HEK293 (cell line): ENCODE data around the gene IKZF4.

ENCODE experiments used
- CTCF ChIA-PET: fragments of 350-600 bp; formaldehyde crosslinking; extraction: SDS; loops from one replicate; lab custom pipeline; 2021; ENCODE audit warnings: antibody characterized with exemption; lab: Yijun Ruan, JAX
- POLR2A ChIA-PET: fragments of 300-600 bp; formaldehyde crosslinking; extraction: SDS; loops from one replicate; lab custom pipeline; 2020; ENCODE audit warnings: antibody characterized with exemption, inconsistent platforms; lab: Yijun Ruan, JAX
- H3K27ac ChIP-seq: fragments of 200-500 bp; sonication (Bioruptor generic); 2 replicates; pipeline ENCODE4 v1.5.1; 2014; ENCODE audit warnings: low read depth, low read length, control low read depth, inconsistent platforms; ENCODE audit errors: extremely low read depth
- H3K36me3 ChIP-seq, 2 experiments: fragments of 200-500 bp in 1 of 2; sonication (Bioruptor generic) in 1 of 2; 1 replicate in 1 of 2; 2 replicates in 1 of 2; pipeline ENCODE4 v1.5.1; 2014 to 2017; ENCODE audit warnings: inconsistent platforms in 2 of 2, low read length in 2 of 2; ENCODE audit not compliant: control insufficient read depth in 2 of 2, insufficient read depth in 1 of 2
- H3K4me1 ChIP-seq: fragments of 200-500 bp; sonication (Bioruptor generic); 2 replicates; pipeline ENCODE4 v1.5.1; 2014; ENCODE audit warnings: mild to moderate bottlenecking, low read length, inconsistent platforms; ENCODE audit not compliant: control insufficient read depth, insufficient read depth
- H3K4me3 ChIP-seq: 2 replicates; pipeline ENCODE4 v1.5.1; 2011; ENCODE audit warnings: low read depth, mild to moderate bottlenecking, control low read depth, low read length, moderate library complexity
- H3K9me3 ChIP-seq: fragments of 200-500 bp; sonication (Bioruptor generic); 2 replicates; pipeline ENCODE4 v1.5.1; 2014; ENCODE audit warnings: low read depth, low read length, inconsistent platforms; ENCODE audit not compliant: control insufficient read depth, insufficient read depth
- BCL11A ChIP-seq: fragments of 450-650 bp; formaldehyde crosslinking; IDR thresholded peaks from 2 replicates; pipeline ENCODE4 v1.5.1; 2016; ENCODE audit warnings: low read depth, missing biosample characterization, missing genetic modification characterization
- CTCF ChIP-seq: fragments of 450-650 bp; formaldehyde crosslinking; IDR thresholded peaks from 2 replicates; pipeline ENCODE4 v1.5.1; 2016; ENCODE audit warnings: missing biosample characterization, missing genetic modification characterization
- SCRT1 ChIP-seq: fragments of 450-650 bp; formaldehyde crosslinking; IDR thresholded peaks from 2 replicates; pipeline ENCODE4 v1.5.1; 2016; ENCODE audit warnings: missing biosample characterization, missing genetic modification characterization, borderline replicate concordance
- YY1 ChIP-seq: fragments of 450-650 bp; formaldehyde crosslinking; IDR thresholded peaks from 2 replicates; pipeline ENCODE4 v1.5.1; 2018; ENCODE audit warnings: missing biosample characterization, missing genetic modification characterization
- ZNF10 ChIP-seq: fragments of 450-650 bp; formaldehyde crosslinking; IDR thresholded peaks from 2 replicates; pipeline ENCODE4 v1.5.1; 2017; ENCODE audit warnings: missing biosample characterization, missing genetic modification characterization
- ZNF157 ChIP-seq: fragments of 450-650 bp; formaldehyde crosslinking; IDR thresholded peaks from 2 replicates; pipeline ENCODE4 v1.5.1; 2016; ENCODE audit warnings: missing biosample characterization, missing genetic modification characterization
- ZNF175 ChIP-seq: fragments of 450-650 bp; formaldehyde crosslinking; IDR thresholded peaks from 2 replicates; pipeline ENCODE4 v1.5.1; 2016; ENCODE audit warnings: missing biosample characterization, missing genetic modification characterization
- ZNF549 ChIP-seq: fragments of 450-650 bp; IDR thresholded peaks from 2 replicates; pipeline ENCODE4 v1.5.1; 2018; ENCODE audit warnings: missing biosample characterization, missing genetic modification characterization, mild to moderate bottlenecking, inconsistent platforms, moderate library complexity
- ZNF596 ChIP-seq: fragments of 450-650 bp; IDR thresholded peaks from 2 replicates; pipeline ENCODE4 v1.5.0; 2018; ENCODE audit warnings: missing biosample characterization, mild to moderate bottlenecking, missing genetic modification characterization, moderate library complexity
- ZNF610 ChIP-seq: fragments of 450-650 bp; formaldehyde crosslinking; IDR thresholded peaks from 2 replicates; pipeline ENCODE4 v1.5.1; 2016; ENCODE audit warnings: missing biosample characterization, missing genetic modification characterization, borderline replicate concordance
- ZNF654 ChIP-seq: fragments of 450-650 bp; formaldehyde crosslinking; IDR thresholded peaks from 2 replicates; pipeline ENCODE4 v1.5.1; 2016; ENCODE audit warnings: low read depth, missing biosample characterization, missing genetic modification characterization
- ZNF664 ChIP-seq: fragments of 450-650 bp; formaldehyde crosslinking; IDR thresholded peaks from 2 replicates; pipeline ENCODE4 v1.5.1; 2016; ENCODE audit warnings: missing biosample characterization, missing genetic modification characterization
- ZNF670 ChIP-seq: fragments of 450-650 bp; formaldehyde crosslinking; IDR thresholded peaks from 2 replicates; pipeline ENCODE4 v1.5.1; 2016; ENCODE audit warnings: missing biosample characterization, missing genetic modification characterization, low read depth
- ZSCAN23 ChIP-seq: fragments of 450-650 bp; formaldehyde crosslinking; IDR thresholded peaks from 2 replicates; pipeline ENCODE4 v1.5.1; 2016; ENCODE audit warnings: missing biosample characterization, missing genetic modification characterization
- TF ChIP-seq, protein P1 (sequence below): fragments of 450-650 bp; formaldehyde crosslinking; conservative IDR thresholded peaks from 2 replicates; pipeline ENCODE4 v1.5.1; 2016; ENCODE audit warnings: low read depth, missing biosample characterization, missing genetic modification characterization
- TF ChIP-seq, protein P2 (sequence below): fragments of 450-650 bp; formaldehyde crosslinking; IDR thresholded peaks from 2 replicates; pipeline ENCODE4 v1.5.1; 2016; ENCODE audit warnings: missing biosample characterization, missing genetic modification characterization, borderline replicate concordance

IKZF4 gene

DNA sequence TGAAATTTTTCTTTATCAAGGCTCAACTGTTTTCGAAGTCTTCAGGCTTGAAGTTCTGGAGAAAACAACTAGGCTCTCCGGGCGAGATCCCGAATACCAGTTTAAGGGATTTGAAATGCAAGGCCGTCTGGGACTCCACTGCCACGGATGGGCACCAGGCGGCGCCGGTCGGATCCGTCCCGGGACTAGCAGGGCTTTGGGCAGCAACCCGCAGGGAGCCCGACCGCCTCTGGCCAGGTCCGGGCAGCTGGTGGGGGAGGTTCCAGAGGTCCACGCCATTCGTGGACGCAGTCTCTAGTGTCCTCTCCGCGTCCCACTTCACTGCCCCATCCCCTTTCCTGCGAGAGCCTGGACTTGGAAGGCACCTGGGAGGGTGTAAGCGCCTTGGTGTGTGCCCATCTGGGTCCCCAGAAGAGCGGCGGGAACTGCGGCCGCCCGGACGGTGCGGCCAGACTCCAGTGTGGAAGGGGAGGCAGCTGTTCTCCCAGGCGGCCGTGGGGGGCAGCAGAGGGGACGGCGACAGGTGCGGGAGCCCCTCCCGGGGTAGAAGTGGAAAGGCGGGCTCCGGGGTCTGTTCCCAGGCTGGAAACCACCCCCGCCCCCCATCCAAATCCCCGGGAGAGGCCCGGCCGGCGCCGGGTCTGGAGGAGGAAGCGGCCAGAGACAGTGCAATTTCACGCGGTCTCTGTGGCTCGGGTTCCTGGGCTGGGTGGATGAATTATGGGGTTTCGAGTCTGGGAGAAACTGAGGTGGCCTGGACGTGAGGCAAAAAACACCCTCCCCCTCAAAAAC lies 58.3 kb downstream of the IKZF4 start (continued):
- no peak for TF ChIP-seq ZNF596
- TF ChIP-seq BCL11A (tag by site-specific recombination): peak; percentile 68; the same call in 1 of the 2 replicates
- no peak for TF ChIP-seq ZNF670 (tag by site-specific recombination)
- peak; percentile 94 for TF ChIP-seq ZNF549
- TF ChIP-seq, protein P1, sequence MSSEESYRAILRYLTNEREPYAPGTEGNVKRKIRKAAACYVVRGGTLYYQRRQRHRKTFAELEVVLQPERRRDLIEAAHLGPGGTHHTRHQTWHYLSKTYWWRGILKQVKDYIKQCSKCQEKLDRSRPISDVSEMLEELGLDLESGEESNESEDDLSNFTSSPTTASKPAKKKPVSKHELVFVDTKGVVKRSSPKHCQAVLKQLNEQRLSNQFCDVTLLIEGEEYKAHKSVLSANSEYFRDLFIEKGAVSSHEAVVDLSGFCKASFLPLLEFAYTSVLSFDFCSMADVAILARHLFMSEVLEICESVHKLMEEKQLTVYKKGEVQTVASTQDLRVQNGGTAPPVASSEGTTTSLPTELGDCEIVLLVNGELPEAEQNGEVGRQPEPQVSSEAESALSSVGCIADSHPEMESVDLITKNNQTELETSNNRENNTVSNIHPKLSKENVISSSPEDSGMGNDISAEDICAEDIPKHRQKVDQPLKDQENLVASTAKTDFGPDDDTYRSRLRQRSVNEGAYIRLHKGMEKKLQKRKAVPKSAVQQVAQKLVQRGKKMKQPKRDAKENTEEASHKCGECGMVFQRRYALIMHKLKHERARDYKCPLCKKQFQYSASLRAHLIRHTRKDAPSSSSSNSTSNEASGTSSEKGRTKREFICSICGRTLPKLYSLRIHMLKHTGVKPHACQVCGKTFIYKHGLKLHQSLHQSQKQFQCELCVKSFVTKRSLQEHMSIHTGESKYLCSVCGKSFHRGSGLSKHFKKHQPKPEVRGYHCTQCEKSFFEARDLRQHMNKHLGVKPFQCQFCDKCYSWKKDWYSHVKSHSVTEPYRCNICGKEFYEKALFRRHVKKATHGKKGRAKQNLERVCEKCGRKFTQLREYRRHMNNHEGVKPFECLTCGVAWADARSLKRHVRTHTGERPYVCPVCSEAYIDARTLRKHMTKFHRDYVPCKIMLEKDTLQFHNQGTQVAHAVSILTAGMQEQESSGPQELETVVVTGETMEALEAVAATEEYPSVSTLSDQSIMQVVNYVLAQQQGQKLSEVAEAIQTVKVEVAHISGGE: peak; percentile 83
- TF ChIP-seq ZNF654 (tag by site-specific recombination): peak; percentile 31; the same call in 1 of the 2 replicates
- TF ChIP-seq CTCF: peak; percentile 92

DNA sequence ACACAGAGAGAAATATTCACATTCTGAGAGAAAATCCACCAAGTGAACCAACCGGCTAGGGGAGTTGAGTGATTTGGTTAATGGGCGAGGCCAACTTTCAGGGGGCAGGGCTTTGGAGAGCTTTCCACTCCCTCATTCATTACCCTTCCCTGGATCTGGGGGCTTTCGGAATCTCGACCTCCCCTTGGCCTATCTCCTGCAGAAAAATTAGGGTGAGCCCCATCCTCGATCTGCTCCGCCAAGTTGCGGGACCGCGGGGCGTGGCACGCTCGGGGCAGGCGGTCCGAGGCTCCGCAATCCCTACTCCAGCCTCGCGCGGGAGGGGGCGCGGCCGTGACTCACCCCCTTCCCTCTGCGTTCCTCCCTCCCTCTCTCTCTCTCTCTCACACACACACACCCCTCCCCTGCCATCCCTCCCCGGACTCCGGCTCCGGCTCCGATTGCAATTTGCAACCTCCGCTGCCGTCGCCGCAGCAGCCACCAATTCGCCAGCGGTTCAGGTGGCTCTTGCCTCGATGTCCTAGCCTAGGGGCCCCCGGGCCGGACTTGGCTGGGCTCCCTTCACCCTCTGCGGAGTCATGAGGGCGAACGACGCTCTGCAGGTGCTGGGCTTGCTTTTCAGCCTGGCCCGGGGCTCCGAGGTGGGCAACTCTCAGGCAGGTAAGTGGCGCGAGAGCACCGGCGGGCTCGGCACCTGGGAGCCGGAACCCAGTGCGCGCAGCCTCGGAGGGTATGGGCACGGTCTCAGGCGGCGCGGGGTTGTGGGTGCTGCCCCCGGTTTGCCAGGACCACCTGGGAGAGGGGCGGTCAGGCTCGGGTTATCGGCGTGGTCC lies 59.1 kb downstream of the IKZF4 start, which contains the start of gene ERBB3:
Gene ERBB3, plus strand, starts transcription at position 443 of the 833 bp plus-strand sequence. Its CDS starts 136 bp downstream, at position 579.
- H3K4me1 ChIP-seq: no peaks in the 10 kb centered on the region; the same call in 1 of the 2 replicates
- no peaks in the 10 kb centered on the region for H3K9me3 ChIP-seq
- CTCF ChIA-PET: interaction anchor here (0.6 to 3.3 kb wide), 13 partner anchors 11 to 282 kb away, joined by 3 to 26 read pairs (median 3); partner anchors contain the start of genes PA2G4 and ZC3H10
- H3K27ac ChIP-seq: peak within 1 kb of the TSS; percentile 64; the same call in 1 of the 2 replicates
- POLR2A ChIA-PET: interaction anchor here (0.6 to 4.6 kb wide), 14 partner anchors 11 to 106 kb away, joined by 3 to 54 read pairs (median 4); partner anchors contain the start of genes ESYT1, PA2G4, RAB5B and RPL41
- H3K4me3 ChIP-seq: peak within 1 kb of the TSS; percentile 40
- H3K36me3 ChIP-seq: no peaks in the 10 kb centered on the region
- TF ChIP-seq CTCF (peak; percentile 93), ZSCAN23 (tag by site-specific recombination) (peak; percentile 93), ZNF664 (no peak), ZNF157 (no peak), YY1 (tag by site-specific recombination) (no peak), ZNF610 (peak; percentile 81), ZNF10 (peak; percentile 49; the same call in 1 of the 2 replicates), SCRT1 (no peak), ZNF175 (tag by site-specific recombination) (no peak)
- TF ChIP-seq, protein P2, sequence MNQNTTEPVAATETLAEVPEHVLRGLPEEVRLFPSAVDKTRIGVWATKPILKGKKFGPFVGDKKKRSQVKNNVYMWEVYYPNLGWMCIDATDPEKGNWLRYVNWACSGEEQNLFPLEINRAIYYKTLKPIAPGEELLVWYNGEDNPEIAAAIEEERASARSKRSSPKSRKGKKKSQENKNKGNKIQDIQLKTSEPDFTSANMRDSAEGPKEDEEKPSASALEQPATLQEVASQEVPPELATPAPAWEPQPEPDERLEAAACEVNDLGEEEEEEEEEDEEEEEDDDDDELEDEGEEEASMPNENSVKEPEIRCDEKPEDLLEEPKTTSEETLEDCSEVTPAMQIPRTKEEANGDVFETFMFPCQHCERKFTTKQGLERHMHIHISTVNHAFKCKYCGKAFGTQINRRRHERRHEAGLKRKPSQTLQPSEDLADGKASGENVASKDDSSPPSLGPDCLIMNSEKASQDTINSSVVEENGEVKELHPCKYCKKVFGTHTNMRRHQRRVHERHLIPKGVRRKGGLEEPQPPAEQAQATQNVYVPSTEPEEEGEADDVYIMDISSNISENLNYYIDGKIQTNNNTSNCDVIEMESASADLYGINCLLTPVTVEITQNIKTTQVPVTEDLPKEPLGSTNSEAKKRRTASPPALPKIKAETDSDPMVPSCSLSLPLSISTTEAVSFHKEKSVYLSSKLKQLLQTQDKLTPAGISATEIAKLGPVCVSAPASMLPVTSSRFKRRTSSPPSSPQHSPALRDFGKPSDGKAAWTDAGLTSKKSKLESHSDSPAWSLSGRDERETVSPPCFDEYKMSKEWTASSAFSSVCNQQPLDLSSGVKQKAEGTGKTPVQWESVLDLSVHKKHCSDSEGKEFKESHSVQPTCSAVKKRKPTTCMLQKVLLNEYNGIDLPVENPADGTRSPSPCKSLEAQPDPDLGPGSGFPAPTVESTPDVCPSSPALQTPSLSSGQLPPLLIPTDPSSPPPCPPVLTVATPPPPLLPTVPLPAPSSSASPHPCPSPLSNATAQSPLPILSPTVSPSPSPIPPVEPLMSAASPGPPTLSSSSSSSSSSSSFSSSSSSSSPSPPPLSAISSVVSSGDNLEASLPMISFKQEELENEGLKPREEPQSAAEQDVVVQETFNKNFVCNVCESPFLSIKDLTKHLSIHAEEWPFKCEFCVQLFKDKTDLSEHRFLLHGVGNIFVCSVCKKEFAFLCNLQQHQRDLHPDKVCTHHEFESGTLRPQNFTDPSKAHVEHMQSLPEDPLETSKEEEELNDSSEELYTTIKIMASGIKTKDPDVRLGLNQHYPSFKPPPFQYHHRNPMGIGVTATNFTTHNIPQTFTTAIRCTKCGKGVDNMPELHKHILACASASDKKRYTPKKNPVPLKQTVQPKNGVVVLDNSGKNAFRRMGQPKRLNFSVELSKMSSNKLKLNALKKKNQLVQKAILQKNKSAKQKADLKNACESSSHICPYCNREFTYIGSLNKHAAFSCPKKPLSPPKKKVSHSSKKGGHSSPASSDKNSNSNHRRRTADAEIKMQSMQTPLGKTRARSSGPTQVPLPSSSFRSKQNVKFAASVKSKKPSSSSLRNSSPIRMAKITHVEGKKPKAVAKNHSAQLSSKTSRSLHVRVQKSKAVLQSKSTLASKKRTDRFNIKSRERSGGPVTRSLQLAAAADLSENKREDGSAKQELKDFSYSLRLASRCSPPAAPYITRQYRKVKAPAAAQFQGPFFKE (tag by site-specific recombination): peak; percentile 79; the same call in 1 of the 2 replicates
